Body of pancreas (tissue), 4 donors: ENCODE data around the gene FLYWCH2. TPM values are rescaled to one million over a fixed set of nuclear protein-coding genes. Genes with fewer than 3 reads are reported as not detected.

ENCODE experiments used
- ATAC-seq: fragments of 150-250 bp; one replicate; pipeline ENCODE4 v1.9.1; 2016
- DNase-seq, 4 donors: peaks; one replicate each; pipeline ENCODE4 v3.0.0-alpha.2; 2019
- H3K27ac ChIP-seq, 4 donors: fragments of 200-600 bp; sonication (generic); 1 replicate in 3 of 4; 2 replicates in 1 of 4; pipeline versions ENCODE4 v1.5.1 to v1.6.1; 2016 to 2019; ENCODE audit warnings: mild to moderate bottlenecking in 1 of 4, mixed read lengths in 1 of 4, moderate library complexity in 1 of 4
- H3K27me3 ChIP-seq, 2 donors: fragments of 200-600 bp; sonication (generic); one replicate each; pipeline ENCODE4 v1.6.0; 2016; ENCODE audit warnings: mild to moderate bottlenecking in 1 of 2
- H3K36me3 ChIP-seq, 2 donors: fragments of 200-600 bp; sonication (generic); replicated peaks in 1 of 2; 2 replicates each; pipeline ENCODE4 v1.5.1; 2016; ENCODE audit warnings: low read depth in 2 of 2; ENCODE audit not compliant: insufficient read depth in 1 of 2
- H3K4me1 ChIP-seq: fragments of 200-600 bp; sonication (generic); one replicate; pipeline ENCODE4 v1.6.0; 2016
- H3K4me3 ChIP-seq, 2 donors: fragments of 200-600 bp; sonication (generic); 1 replicate in 1 of 2; 2 replicates in 1 of 2; pipeline ENCODE4 v1.5.1; 2016 to 2019
- H3K9me3 ChIP-seq, 3 donors: fragments of 200-600 bp; sonication (generic); 1 replicate in 2 of 3; 2 replicates in 1 of 3; pipeline ENCODE4 v1.5.1; 2016
- POLR2A ChIP-seq, 3 donors: fragments of 450-650 bp; IDR thresholded peaks; one replicate each; pipeline ENCODE4 v1.6.1; 2016; ENCODE audit warnings: antibody characterized with exemption in 3 of 3, mild to moderate bottlenecking in 2 of 3
- WGBS, 2 donors: methylation state at CpG; one replicate each; pipeline ENCODE4 v1.1.5; 2017; 5-methylcytosine and 5-hydroxymethylcytosine counted together
- intact Hi-C: fragments of 100-400 bp; cut with DNase I; formaldehyde crosslinking; loops from one replicate; pipeline ENCODE4 v1.15.1; 2023
- total RNA-seq, 2 donors: library from RNA; depleted of rRNA; stranded (reverse); fragments of >200 nt; gene quantifications; one replicate each; pipeline ENCODE4 v1.1.0, GENCODE V29; 2016
- TF ChIP-seq, protein P1 (sequence below), 7 experiments: fragments of 450-650 bp in 4 of 7; fragments of 200-600 bp in 3 of 7; sonication (generic) in 3 of 7; IDR thresholded peaks; one replicate each; pipeline ENCODE4 v1.5.1; 2016 to 2019; ENCODE audit warnings: antibody characterized with exemption in 7 of 7

Gene FLYWCH2
- total RNA-seq, 2 donors from 2014 or later = 23.6 to 49.1 TPM

DNA sequence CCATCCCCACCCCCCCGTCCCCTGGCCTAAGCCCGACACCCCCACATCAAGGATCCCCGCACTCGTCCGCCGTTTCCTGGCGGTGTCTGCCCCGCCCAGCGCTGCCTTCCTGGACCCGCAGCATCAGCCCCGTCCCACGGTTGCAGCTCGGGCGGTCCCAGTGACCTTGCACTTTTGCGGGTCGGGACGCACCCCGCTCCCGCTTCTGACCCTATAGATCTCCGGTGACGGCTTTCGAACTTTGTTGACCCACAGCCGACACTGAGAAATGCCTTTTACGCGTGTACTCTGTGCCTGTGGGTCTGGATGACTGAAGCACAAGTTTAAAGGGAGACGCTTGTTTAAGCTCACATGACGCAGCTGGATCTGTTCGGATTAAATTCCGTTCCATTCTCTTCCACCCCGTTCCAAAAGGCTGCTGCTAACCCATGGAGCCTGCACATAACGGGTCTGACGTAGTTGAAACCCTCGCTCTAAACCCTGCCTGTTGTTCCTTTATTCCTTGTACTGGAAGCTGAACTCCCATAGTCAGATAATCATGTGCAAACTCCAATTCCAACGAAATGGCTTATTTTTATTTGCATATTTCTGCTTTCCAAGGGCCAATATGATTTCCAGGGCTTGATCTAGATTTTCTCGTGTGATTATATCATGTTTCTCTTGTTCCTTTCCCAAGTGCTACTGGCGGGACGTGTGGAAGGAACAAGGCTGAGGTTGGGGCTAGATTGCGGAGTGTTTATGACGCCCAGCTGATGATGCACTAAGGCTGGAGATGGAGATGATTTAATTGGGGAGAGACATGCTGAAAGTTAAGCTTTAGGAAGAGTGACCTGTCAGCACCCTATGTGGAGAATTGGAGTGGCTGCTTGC lies 29.6 kb downstream of the FLYWCH2 start:
- Histone ChIP-seq H3K4me3 (peak overlapping the region; percentile 58 to 63), H3K9me3 (no peaks in the 10 kb centered on the region), H3K4me1 (peaks cover 20% of the 10 kb centered on the region), H3K36me3 (peaks cover 0 to 2% of the 10 kb centered on the region in 2 donors), H3K27ac (peak overlapping the region; percentile 51 to 81 (median 63)), H3K27me3 (no peaks in the 10 kb centered on the region)
- ATAC-seq = peak; percentile 26
- no peak for TF ChIP-seq POLR2A (IDR thresholded peaks at IDR 0.05)
- TF ChIP-seq, protein P1, sequence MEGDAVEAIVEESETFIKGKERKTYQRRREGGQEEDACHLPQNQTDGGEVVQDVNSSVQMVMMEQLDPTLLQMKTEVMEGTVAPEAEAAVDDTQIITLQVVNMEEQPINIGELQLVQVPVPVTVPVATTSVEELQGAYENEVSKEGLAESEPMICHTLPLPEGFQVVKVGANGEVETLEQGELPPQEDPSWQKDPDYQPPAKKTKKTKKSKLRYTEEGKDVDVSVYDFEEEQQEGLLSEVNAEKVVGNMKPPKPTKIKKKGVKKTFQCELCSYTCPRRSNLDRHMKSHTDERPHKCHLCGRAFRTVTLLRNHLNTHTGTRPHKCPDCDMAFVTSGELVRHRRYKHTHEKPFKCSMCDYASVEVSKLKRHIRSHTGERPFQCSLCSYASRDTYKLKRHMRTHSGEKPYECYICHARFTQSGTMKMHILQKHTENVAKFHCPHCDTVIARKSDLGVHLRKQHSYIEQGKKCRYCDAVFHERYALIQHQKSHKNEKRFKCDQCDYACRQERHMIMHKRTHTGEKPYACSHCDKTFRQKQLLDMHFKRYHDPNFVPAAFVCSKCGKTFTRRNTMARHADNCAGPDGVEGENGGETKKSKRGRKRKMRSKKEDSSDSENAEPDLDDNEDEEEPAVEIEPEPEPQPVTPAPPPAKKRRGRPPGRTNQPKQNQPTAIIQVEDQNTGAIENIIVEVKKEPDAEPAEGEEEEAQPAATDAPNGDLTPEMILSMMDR (IDR thresholded peaks at IDR 0.05) = no peak
- intact Hi-C loops = loop anchor here (5.0 kb wide), 1 partner anchor 35 kb away; no protein-coding TSS in a partner anchor
- peak; percentile 30 to 33 (median 32) for DNase-seq
- 5 to 12% methylated on average over 20 to 36 of the region's 39 CpGs for WGBS, 2 donors

DNA sequence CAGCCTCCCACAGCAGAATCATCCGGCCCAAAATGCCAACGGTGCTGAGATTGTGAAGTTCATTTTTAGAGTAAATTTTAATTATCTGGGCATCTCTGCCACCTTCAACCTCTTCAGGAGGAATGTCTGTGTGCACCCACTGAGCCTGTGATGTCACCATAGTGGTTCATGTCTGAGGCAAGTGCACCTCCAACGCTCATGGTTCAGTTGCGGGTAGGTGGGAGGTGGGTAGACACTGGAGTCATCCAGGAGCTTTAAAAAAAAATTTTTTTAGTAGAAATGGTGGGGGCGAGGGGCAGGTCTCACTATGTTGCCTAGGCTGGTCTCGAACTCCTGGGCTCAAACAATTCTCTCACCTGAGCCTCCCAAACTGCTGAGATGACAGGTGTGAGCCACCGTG lies 30.6 kb downstream of the FLYWCH2 start:
- 83 to 87% methylated on average over 7 of the region's 7 CpGs for WGBS, 2 donors
- no peak overlapping the region for H3K27ac ChIP-seq

DNA sequence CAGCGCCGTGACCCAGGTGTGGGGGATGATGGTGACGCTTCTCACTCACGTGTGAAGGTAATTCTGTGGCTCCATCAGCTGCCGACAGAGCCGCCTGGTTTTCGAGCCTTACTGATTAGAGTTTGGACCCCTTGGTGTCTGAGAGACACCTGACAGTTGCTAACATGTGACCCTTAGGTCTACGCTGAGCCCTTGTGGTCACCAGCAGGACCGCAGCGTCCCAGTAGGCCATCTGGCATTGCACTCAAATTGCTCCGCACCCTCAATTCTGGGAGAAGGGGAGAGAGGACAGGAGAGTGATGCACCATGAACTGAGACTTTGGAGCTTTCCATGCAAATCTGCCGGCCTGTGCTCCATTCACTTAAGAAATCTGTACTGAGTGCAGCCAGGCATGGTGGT lies 31.2 kb downstream of the FLYWCH2 start:
- ATAC-seq = no peak
- no peak for TF ChIP-seq POLR2A (IDR thresholded peaks at IDR 0.05)
- TF ChIP-seq, protein P1 (IDR thresholded peaks at IDR 0.05) = no peak
- 83 to 88% methylated on average over 6 to 12 of the region's 12 CpGs for WGBS, 2 donors

More for the DNA sequence above, 30.6 kb downstream of the FLYWCH2 start:
- H3K27me3 ChIP-seq = no peaks in the 10 kb centered on the region
- intact Hi-C loops = loop anchor here (5.0 kb wide), 1 partner anchor 36 kb away; no protein-coding TSS in a partner anchor
- ATAC-seq = no peak
- H3K4me3 ChIP-seq = no peak overlapping the region
- no peaks in the 10 kb centered on the region for H3K9me3 ChIP-seq
- peaks cover 0 to 2% of the 10 kb centered on the region in 2 donors for H3K36me3 ChIP-seq
- peaks cover 19% of the 10 kb centered on the region for H3K4me1 ChIP-seq
- TF ChIP-seq POLR2A (IDR thresholded peaks at IDR 0.05) = no peak
- TF ChIP-seq, protein P1 (IDR thresholded peaks at IDR 0.05) = no peak
- DNase-seq = no peak

DNA sequence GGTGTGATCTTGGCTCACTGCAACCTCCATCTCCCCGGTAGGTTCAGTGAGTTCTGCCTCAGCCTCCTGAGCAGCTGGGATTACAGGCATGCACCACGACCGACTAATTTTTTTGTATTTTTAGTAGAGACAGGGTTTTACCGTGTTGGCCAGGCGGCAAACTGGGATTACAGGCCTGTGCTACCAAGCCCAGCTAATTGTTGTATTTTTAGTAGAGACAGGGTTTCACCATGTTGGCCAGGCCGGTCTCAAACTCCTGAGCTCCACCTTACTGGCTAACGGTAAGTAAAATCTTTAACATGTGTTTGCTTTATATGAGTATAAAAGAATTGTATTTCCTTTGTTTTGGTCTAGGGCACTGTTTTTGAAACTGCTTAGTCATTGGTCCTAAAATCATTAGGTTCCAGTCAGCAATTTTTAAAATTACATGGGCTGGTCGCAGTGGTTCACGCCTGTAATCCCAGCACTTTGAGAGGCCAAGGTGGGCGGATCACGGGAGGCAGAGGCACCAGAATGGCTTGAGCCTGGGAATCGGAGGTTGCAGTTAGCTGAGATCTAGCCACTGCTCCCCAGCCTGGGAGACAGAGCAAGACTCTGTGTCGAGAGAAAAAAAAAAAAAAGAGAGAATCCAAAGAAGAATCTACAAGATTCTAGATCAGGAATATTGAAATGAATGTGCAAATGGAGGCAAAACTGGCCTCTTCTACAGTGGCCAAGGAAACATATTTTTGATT lies 32.3 kb downstream of the FLYWCH2 start:
- no peak for TF ChIP-seq POLR2A (IDR thresholded peaks at IDR 0.05)
- TF ChIP-seq, protein P1 (IDR thresholded peaks at IDR 0.05) = no peak
- no peaks in the 10 kb centered on the region for H3K27me3 ChIP-seq
- peaks cover 24% of the 10 kb centered on the region for H3K4me1 ChIP-seq
- H3K9me3 ChIP-seq = no peaks in the 10 kb centered on the region
- 87 to 88% methylated on average over 13 of the region's 13 CpGs for WGBS, 2 donors
- no peak for DNase-seq
- intact Hi-C loops = no loop called here
- peaks cover 0 to 2% of the 10 kb centered on the region in 2 donors for H3K36me3 ChIP-seq
- ATAC-seq = no peak
- H3K4me3 ChIP-seq = no peak overlapping the region
- no peak overlapping the region for H3K27ac ChIP-seq

More for the DNA sequence above, 31.2 kb downstream of the FLYWCH2 start:
- intact Hi-C loops = loop anchor here (5.0 kb wide), 1 partner anchor 37 kb away; no protein-coding TSS in a partner anchor
- no peaks in the 10 kb centered on the region for H3K9me3 ChIP-seq
- H3K4me1 ChIP-seq = peaks cover 20% of the 10 kb centered on the region
- H3K27me3 ChIP-seq = no peaks in the 10 kb centered on the region
- H3K4me3 ChIP-seq = no peak overlapping the region
- H3K27ac ChIP-seq = no peak overlapping the region
- no peak for DNase-seq
- H3K36me3 ChIP-seq = peaks cover 0 to 2% of the 10 kb centered on the region in 2 donors
